C4-2B (cell line): ENCODE data around the gene PUDP.

Experiments
- ZFX ChIP-seq: fragments of 450-650 bp; IDR thresholded peaks from 2 replicates; pipeline ENCODE4 v1.6.1; 2017
- TF ChIP-seq, protein P1 (sequence below): fragments of 450-650 bp; conservative IDR thresholded peaks from 2 replicates; pipeline ENCODE4 v1.5.1; 2017; ENCODE audit warnings: mild to moderate bottlenecking

DNA sequence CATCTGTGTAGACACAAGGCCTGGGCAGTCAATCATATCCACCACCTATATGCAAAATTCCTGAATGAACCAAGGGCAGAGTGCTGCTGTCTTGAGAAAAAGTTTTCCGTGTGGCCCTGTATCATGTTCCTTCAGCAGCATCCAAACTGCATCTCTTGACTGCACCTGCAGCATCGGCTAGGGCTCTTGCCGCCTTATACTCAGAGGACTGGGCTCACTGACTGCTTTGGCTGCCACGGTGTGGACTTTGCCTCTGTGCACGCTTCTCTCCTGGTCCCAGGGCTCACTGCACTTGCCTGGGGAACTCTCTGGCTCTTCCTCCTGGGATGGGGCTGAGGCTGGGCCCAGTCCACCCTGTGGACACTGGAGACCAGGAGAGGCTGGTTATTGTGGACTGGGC is 39.9 kb downstream of the PUDP start:
- TF ChIP-seq, protein P1, sequence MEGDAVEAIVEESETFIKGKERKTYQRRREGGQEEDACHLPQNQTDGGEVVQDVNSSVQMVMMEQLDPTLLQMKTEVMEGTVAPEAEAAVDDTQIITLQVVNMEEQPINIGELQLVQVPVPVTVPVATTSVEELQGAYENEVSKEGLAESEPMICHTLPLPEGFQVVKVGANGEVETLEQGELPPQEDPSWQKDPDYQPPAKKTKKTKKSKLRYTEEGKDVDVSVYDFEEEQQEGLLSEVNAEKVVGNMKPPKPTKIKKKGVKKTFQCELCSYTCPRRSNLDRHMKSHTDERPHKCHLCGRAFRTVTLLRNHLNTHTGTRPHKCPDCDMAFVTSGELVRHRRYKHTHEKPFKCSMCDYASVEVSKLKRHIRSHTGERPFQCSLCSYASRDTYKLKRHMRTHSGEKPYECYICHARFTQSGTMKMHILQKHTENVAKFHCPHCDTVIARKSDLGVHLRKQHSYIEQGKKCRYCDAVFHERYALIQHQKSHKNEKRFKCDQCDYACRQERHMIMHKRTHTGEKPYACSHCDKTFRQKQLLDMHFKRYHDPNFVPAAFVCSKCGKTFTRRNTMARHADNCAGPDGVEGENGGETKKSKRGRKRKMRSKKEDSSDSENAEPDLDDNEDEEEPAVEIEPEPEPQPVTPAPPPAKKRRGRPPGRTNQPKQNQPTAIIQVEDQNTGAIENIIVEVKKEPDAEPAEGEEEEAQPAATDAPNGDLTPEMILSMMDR, result no peak
- TF ChIP-seq ZFX, result no peak
